Measurements from ENCODE around the gene ATAT1. TPM values are rescaled to one million over a fixed set of nuclear protein-coding genes. Genes with fewer than 3 reads are reported as not detected.

The ATAT1 gene
- polyA plus RNA-seq (2012; ENCODE audit: insufficient read depth, insufficient read length, low read depth) = 9.2 TPM

DNA sequence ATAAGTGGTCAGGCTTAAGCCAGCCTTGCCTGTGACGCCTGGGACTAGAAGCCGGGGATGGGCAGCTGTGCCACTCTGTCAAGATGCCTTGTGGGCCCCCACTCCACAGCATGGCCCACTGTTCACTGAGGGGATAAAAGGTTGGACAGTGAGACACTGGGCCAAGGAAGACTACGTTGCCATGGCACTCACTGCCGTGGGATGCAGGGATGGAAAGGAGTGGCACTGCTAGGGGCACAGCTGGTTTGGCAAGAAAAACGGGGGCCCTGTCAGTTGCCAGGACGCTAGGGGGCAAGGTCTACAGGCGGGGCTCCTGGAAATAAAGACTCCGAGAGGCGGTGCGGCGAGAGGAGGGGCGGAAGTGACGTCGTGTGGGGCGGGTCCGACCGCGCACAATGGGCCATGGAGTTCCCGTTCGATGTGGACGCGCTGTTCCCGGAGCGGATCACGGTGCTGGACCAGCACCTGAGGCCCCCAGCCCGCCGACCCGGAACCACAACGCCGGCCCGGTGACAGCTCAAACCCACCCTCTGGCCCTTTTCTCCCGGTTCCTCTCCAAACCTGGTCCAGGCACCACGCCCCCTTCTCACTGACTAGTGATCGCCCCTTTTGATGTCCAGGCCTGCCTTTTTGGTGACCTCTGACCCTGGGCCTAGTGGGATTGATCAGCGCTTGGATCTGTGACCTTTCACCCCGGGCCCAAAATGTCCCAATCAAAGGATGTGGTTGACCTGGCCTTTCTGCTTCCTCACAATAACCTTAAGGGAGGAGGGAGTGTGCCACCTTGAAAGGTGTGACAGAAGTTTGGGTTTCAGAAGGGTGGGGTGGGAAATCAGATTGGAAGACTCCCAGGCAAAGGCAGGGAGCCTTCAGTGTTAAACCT lies at the start of gene ATAT1:
ATAT1 (plus strand) TSS at position 391 of the 883 bp plus-strand sequence.
- no peaks in the 10 kb centered on the region for H3K9me3 ChIP-seq
- peak; percentile 83 for DNase-seq
- peaks cover 22% of the 10 kb centered on the region for H3K36me3 ChIP-seq
- peak within 1 kb of the TSS; percentile 88 for H3K4me3 ChIP-seq (ENCODE audit: low read depth, low read length)
- no peaks in the 10 kb centered on the region for H3K27me3 ChIP-seq
- H3K4me1 ChIP-seq = no peaks in the 10 kb centered on the region
- TF ChIP-seq CTCF (IDR thresholded peaks at IDR 0.05; ENCODE audit: low read depth, low read length) = peak; percentile 47

GRCh38 chr6:30578051-30578450 lies 48.6 kb upstream of the ATAT1 start:
- H3K9me3 ChIP-seq = no peaks in the 10 kb centered on the region
- no peaks in the 10 kb centered on the region for H3K4me1 ChIP-seq
- DNase-seq = no peak
- peaks cover 68% of the 10 kb centered on the region for H3K36me3 ChIP-seq
- TF ChIP-seq CTCF (IDR thresholded peaks at IDR 0.05; ENCODE audit: low read depth, low read length) = no peak
- H3K27me3 ChIP-seq = no peaks in the 10 kb centered on the region
- no peak overlapping the region for H3K4me3 ChIP-seq (ENCODE audit: low read depth, low read length)

DNA sequence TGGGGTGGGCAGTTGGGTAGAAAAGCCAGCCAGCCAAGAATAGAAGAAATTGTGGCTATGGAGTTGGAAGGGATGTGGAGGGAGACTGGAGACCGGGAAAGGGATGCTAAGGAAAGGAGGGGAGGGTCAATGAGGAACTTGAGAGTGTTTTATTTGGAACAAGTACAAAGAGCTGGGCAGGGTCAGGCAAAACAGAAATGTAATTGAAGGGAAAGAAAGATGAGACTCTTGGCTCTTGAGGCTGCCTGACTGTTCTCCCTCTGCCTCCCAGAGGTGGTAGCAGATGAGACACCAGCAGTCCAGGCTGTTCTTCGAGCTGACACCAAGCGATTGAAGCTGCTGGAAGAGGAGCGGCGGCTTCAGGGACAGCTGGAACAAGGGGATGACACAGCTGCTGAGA lies 42.8 kb upstream of the ATAT1 start:
- DNase-seq = no peak
- H3K36me3 ChIP-seq = peaks cover 93% of the 10 kb centered on the region
- no peak for TF ChIP-seq CTCF (IDR thresholded peaks at IDR 0.05; ENCODE audit: low read depth, low read length)

GRCh38 chr6:30589754-30590358 lies 36.8 kb upstream of the ATAT1 start:
- Histone ChIP-seq H3K36me3 (peaks cover 90% of the 10 kb centered on the region), H3K4me3 (ENCODE audit: low read depth, low read length) (no peak overlapping the region), H3K4me1 (no peaks in the 10 kb centered on the region), H3K9me3 (no peaks in the 10 kb centered on the region), H3K27me3 (no peaks in the 10 kb centered on the region)
- no peak for DNase-seq
- no peak for TF ChIP-seq CTCF (IDR thresholded peaks at IDR 0.05; ENCODE audit: low read depth, low read length)

More for the DNA sequence above, 42.8 kb upstream of the ATAT1 start:
- Histone ChIP-seq H3K27me3 (no peaks in the 10 kb centered on the region), H3K9me3 (no peaks in the 10 kb centered on the region), H3K4me3 (ENCODE audit: low read depth, low read length) (no peak overlapping the region), H3K4me1 (no peaks in the 10 kb centered on the region)

- Histone ChIP-seq H3K9me3 (no peaks in the 10 kb centered on the region), H3K4me3 (ENCODE audit: low read depth, low read length) (no peak overlapping the region), H3K27me3 (no peaks in the 10 kb centered on the region), H3K36me3 (peaks cover 83% of the 10 kb centered on the region), H3K4me1 (no peaks in the 10 kb centered on the region)
- no peak for DNase-seq
- TF ChIP-seq CTCF (IDR thresholded peaks at IDR 0.05; ENCODE audit: low read depth, low read length) = no peak
Observed at GRCh38 chr6:30590509-30590908, 36.2 kb upstream of the ATAT1 start.

DNA sequence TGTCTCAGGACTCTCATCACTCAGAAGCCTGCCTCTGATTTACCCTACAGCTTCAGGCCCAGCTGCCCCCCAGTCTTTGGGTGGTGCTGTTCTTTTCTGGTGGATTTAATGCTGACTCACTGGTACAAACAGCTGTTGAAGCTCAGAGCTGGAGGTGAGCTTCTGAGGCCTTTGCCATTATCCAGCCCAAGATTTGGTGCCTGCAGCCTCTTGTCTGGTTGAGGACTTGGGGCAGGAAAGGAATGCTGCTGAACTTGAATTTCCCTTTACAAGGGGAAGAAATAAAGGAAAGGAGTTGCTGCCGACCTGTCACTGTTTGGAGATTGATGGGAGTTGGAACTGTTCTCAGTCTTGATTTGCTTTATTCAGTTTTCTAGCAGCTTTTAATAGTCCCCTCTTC lies 35.7 kb upstream of the ATAT1 start:
- no peak for TF ChIP-seq CTCF (IDR thresholded peaks at IDR 0.05; ENCODE audit: low read depth, low read length)
- H3K27me3 ChIP-seq = no peaks in the 10 kb centered on the region
- H3K4me1 ChIP-seq = no peaks in the 10 kb centered on the region
- peaks cover 78% of the 10 kb centered on the region for H3K36me3 ChIP-seq
- no peak for DNase-seq
- no peak overlapping the region for H3K4me3 ChIP-seq (ENCODE audit: low read depth, low read length)
- H3K9me3 ChIP-seq = no peaks in the 10 kb centered on the region
